CD8-positive, alpha-beta memory T cell (primary cell): ENCODE data around the gene ZBTB4. TPM values are rescaled to one million over a fixed set of nuclear protein-coding genes. Genes with fewer than 3 reads are reported as not detected.
"Not testable (repeated sequence)": the region's sequence is repeated elsewhere in the genome, so short reads cannot be mapped to it uniquely, and the experiment has no call there.

ENCODE experiments used
- CTCF ChIA-PET: fragments of 350-600 bp; sonication (Branson Sonifier 250); formaldehyde crosslinking; loops from one replicate; lab custom pipeline; 2021; ENCODE audit warnings: antibody characterized with exemption; lab: Charles Lee
- POLR2A ChIA-PET: fragments of 350-600 bp; sonication (Branson Sonifier 250); formaldehyde crosslinking; loops from one replicate; lab custom pipeline; 2021; ENCODE audit warnings: antibody characterized with exemption; lab: Charles Lee
- DNase-seq, 5 donors: peaks; one replicate each; pipeline versions ENCODE4 v3.0.0 to v3.0.0-alpha.2; 2020 to 2022; ENCODE audit warnings: mixed read lengths in 1 of 5
- H3K27ac ChIP-seq: one replicate; pipeline ENCODE4 v1.7.0; 2013; ENCODE audit warnings: low read depth, mild to moderate bottlenecking, low read length, moderate library complexity
- H3K27me3 ChIP-seq: 2 replicates; pipeline ENCODE4 v1.7.0; 2013; ENCODE audit warnings: low read length, mild to moderate bottlenecking; ENCODE audit not compliant: insufficient read depth, poor library complexity, severe bottlenecking
- H3K36me3 ChIP-seq: 2 replicates; pipeline ENCODE4 v1.7.0; 2013; ENCODE audit warnings: mild to moderate bottlenecking, low read length, moderate library complexity; ENCODE audit not compliant: insufficient read depth
- H3K4me1 ChIP-seq: 2 replicates; pipeline ENCODE4 v1.7.0; 2013; ENCODE audit warnings: mild to moderate bottlenecking, low read length, moderate library complexity; ENCODE audit not compliant: insufficient read depth
- H3K4me3 ChIP-seq: 2 replicates; pipeline ENCODE4 v1.7.0; 2013; ENCODE audit warnings: mild to moderate bottlenecking, low read length
- H3K9me3 ChIP-seq: 2 replicates; pipeline ENCODE4 v1.7.0; 2013; ENCODE audit warnings: mild to moderate bottlenecking, low read length
- H3K27ac Mint-ChIP-seq, 8 donors: one replicate each; pipeline ENCODE4 v1.8.0; 2020 to 2021; ENCODE audit warnings: mixed read lengths in 8 of 8, mild to moderate bottlenecking in 6 of 8, inconsistent platforms in 3 of 8, moderate library complexity in 3 of 8
- H3K27me3 Mint-ChIP-seq, 2 donors: one replicate each; pipeline ENCODE4 v1.8.0; 2020 to 2021; ENCODE audit warnings: mixed read lengths in 2 of 2, mild to moderate bottlenecking in 1 of 2, moderate library complexity in 1 of 2
- H3K36me3 Mint-ChIP-seq, 3 donors: one replicate each; pipeline ENCODE4 v1.8.0; 2020 to 2021; ENCODE audit warnings: mixed read lengths in 3 of 3, inconsistent platforms in 1 of 3, mild to moderate bottlenecking in 1 of 3
- H3K4me1 Mint-ChIP-seq, 3 donors: one replicate each; pipeline ENCODE4 v1.8.0; 2020 to 2021; ENCODE audit warnings: mixed read lengths in 3 of 3, inconsistent platforms in 1 of 3, mild to moderate bottlenecking in 1 of 3
- H3K4me3 Mint-ChIP-seq, 7 donors: one replicate each; pipeline ENCODE4 v1.8.0; 2020 to 2021; ENCODE audit warnings: mixed read lengths in 7 of 7, mild to moderate bottlenecking in 6 of 7, moderate library complexity in 4 of 7, inconsistent platforms in 2 of 7
- H3K9me3 Mint-ChIP-seq, 5 donors: one replicate each; pipeline ENCODE4 v1.8.0; 2020 to 2022; ENCODE audit warnings: mixed read lengths in 5 of 5, mild to moderate bottlenecking in 3 of 5, moderate library complexity in 2 of 5, inconsistent platforms in 1 of 5
- polyA plus RNA-seq: library from polyadenylated mRNA; unstranded; fragments of 300-500 nt; fragmentation: Illumina TruSeq; gene quantifications from one replicate; pipeline ENCODE4 v1.2.3, GENCODE V29; 2021
- total RNA-seq, 2 experiments: library from RNA; stranded (reverse); gene quantifications; one replicate each; pipeline ENCODE4 v1.2.3, GENCODE V29; 2021

Gene ZBTB4
- total and polyA plus RNA-seq, 3 experiments from 2014 or later: 22.8 to 24.1 (median 23.1) TPM

DNA sequence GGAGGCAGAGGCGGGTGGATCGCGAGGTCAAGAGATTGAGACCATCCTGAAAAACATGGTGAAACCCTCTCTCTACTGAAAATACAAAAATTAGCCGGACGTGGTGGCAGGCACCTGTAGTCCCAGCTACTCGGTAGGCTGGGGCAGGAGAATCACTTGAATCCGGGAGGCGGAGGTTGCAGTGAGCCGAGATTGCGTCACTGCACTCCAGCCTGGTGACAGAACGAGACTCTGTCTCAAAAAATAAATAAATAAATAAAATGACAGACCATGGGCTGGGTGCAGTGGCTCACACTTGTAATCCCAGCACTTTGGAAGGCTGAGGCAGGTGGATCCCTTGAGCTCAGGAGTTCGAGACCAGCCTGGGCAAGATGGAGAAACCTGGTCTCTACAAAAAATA lies 9.6 kb downstream of the ZBTB4 start:
- DNase-seq, H3K27me3 Mint-ChIP-seq, H3K36me3 ChIP-seq, H3K27ac ChIP-seq, H3K4me3 Mint-ChIP-seq, H3K4me1 ChIP-seq, POLR2A ChIA-PET, H3K4me3 ChIP-seq, H3K9me3 Mint-ChIP-seq, H3K9me3 ChIP-seq, H3K27me3 ChIP-seq: not testable (repeated sequence)
- peak overlapping the region in 1 of 8 donors; percentile 36 for H3K27ac Mint-ChIP-seq
- peaks cover 0 to 32% (median 0%) of the 10 kb centered on the region in 3 donors for H3K36me3 Mint-ChIP-seq
- peaks cover 10 to 56% (median 19%) of the 10 kb centered on the region in 3 donors for H3K4me1 Mint-ChIP-seq
- CTCF ChIA-PET: interaction anchor here (1.2 to 2.1 kb wide), 2 partner anchors 13 to 33 kb away, joined by 3 to 8 read pairs; no protein-coding TSS in a partner anchor

DNA sequence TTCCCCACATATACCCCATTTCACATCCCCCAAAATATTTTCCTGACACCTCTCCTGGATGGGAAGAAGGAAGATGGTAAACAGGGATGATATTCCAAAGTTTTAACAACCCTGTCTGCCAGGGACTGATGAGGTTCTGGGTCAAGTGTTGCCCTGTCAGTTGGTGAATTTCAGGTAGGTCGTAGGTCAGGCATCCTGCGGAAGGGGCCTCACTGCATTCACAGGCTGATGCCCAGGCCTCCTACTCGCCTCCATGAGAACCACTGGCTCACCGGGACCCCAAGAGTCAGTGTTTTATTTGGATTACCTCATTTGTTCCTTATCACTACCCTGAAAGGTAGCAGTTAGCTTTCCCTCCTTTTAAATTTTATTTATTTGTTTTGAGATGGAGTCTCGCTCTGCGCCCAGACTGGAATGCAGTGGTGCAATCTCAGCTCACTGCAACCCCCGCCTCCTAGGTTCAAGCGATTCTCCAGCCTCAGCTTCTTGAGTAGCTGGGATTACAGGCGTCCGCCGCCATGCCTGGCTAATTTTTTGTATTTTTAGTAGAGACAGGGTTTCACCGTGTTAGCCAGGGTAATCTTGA lies 10.5 kb downstream of the ZBTB4 start:
- H3K4me1 Mint-ChIP-seq: peaks cover 10 to 49% (median 19%) of the 10 kb centered on the region in 3 donors
- H3K27me3 Mint-ChIP-seq: no peaks in the 10 kb centered on the region
- H3K9me3 Mint-ChIP-seq: no peaks in the 10 kb centered on the region
- no peak overlapping the region for H3K4me3 Mint-ChIP-seq
- ChIA-PET POLR2A (no interaction called here), CTCF (interaction anchor here (1.0 to 1.9 kb wide), 2 partner anchors 10 to 32 kb away, joined by 3 to 4 read pairs; no protein-coding TSS in a partner anchor)
- H3K4me1 ChIP-seq: peaks cover 8% of the 10 kb centered on the region
- no peaks in the 10 kb centered on the region for H3K36me3 ChIP-seq
- H3K27ac ChIP-seq: no peak overlapping the region
- DNase-seq: no peak
- no peak overlapping the region for H3K4me3 ChIP-seq
- no peaks in the 10 kb centered on the region for H3K9me3 ChIP-seq
- H3K27ac Mint-ChIP-seq: no peak overlapping the region
- H3K36me3 Mint-ChIP-seq: peaks cover 0 to 35% (median 0%) of the 10 kb centered on the region in 3 donors
- H3K27me3 ChIP-seq: no peaks in the 10 kb centered on the region

DNA sequence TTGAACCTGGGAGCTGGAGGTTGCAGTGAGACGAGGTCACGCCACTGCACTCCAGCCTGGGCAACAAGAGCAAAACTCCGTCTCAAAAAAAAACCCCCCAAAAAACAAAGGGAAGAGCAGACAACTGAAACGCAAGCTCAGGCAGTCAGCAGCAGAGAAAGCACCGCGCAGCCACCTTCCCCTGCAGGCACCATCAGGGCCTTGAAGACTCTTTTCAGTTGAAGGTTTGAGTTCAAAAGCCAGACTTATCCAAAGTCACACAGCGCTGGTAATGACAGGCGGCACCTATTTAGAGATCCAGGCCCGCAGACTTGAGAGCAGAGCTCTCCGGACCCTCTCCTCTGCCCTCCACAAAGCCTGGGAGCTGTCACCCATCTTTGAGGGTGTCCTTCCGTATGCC lies 11.1 kb downstream of the ZBTB4 start:
- no peak for DNase-seq
- Mint-ChIP-seq H3K27ac (peak overlapping the region in 1 of 8 donors; percentile 66), H3K4me1 (peaks cover 10 to 43% (median 17%) of the 10 kb centered on the region in 3 donors), H3K27me3 (no peaks in the 10 kb centered on the region), H3K36me3 (peaks cover 0 to 41% (median 1%) of the 10 kb centered on the region in 3 donors), H3K9me3 (no peaks in the 10 kb centered on the region), H3K4me3 (no peak overlapping the region)
- H3K36me3 ChIP-seq: no peaks in the 10 kb centered on the region
- H3K27ac ChIP-seq: no peak overlapping the region
- H3K4me3 ChIP-seq: no peak overlapping the region
- H3K27me3 ChIP-seq: no peaks in the 10 kb centered on the region
- ChIA-PET POLR2A (interaction anchor here (1.5 kb wide), 1 partner anchor 9 kb away, joined by 3 read pairs; no protein-coding TSS in a partner anchor), CTCF (interaction anchor here (1.9 kb wide), 1 partner anchor 32 kb away, joined by 4 read pairs; no protein-coding TSS in a partner anchor)
- no peaks in the 10 kb centered on the region for H3K9me3 ChIP-seq
- peaks cover 8% of the 10 kb centered on the region for H3K4me1 ChIP-seq

DNA sequence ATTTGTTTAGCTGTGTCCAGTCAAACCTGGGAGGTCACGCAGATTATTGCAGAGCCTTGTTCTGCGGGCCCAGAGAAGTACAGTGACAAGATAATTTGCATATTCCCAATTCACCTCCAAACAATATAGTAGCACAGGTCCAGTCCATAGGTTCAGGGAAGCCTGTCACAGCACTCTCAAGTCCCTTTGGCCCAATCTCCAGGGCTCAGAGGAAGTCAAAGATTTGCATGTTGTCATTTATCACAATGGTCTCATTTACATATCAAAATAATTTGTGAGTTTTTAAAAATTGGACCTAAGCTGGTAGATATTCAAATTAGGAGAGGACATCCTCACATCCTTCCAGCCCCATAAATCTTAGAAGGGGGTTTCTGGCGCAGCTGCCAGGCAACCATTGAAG lies 11.9 kb downstream of the ZBTB4 start:
- Histone ChIP-seq H3K4me3 (no peak overlapping the region), H3K27ac (no peak overlapping the region), H3K36me3 (no peaks in the 10 kb centered on the region), H3K27me3 (no peaks in the 10 kb centered on the region), H3K9me3 (no peaks in the 10 kb centered on the region), H3K4me1 (peaks cover 8% of the 10 kb centered on the region)
- ChIA-PET POLR2A (interaction anchor here (0.6 to 1.5 kb wide), 2 partner anchors 10 to 15 kb away, joined by 3 read pairs; no protein-coding TSS in a partner anchor), CTCF (interaction anchor here (1.9 kb wide), 1 partner anchor 31 kb away, joined by 4 read pairs; no protein-coding TSS in a partner anchor)
- Mint-ChIP-seq H3K9me3 (no peaks in the 10 kb centered on the region), H3K4me3 (no peak overlapping the region), H3K36me3 (peaks cover 0 to 47% (median 1%) of the 10 kb centered on the region in 3 donors), H3K27me3 (no peaks in the 10 kb centered on the region), H3K27ac (peak overlapping the region in 2 of 8 donors; percentile 32 to 88), H3K4me1 (peaks cover 10 to 38% (median 17%) of the 10 kb centered on the region in 3 donors)
- DNase-seq: no peak

DNA sequence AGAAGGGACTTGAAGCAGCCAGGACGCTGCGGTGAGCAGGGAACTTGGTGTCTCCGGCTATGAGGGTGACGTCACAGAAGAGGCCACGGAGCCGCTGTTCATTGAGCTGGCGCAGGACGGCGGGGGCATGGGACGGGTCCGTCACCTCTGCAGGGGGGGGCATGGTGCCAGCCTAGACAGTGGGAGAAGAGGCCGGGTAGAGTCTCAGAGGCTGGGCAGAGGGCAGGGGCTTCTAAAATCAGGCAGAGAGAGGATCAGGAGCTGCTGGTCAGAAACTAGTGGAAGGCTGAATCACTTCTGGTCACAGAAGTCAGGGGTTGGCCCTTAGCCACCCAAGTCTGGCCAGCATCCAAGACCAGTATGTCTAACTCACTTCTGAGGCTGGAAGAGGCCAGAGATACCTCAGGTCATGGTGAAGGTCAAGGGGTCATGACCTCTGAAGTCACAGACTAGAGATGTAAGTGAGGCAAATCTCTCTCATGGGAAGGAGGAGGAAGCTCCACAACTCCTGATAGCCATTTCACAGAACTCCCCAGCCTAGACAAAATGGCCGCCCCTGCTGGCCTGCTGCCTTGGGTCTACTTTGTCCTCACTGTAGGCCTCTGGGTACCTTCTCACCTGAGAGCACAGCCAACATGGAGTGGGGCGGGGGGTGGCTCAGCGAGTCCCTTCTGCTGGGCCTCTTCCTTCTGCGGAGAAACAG lies 12.6 kb downstream of the ZBTB4 start:
- DNase-seq: no peak
- Mint-ChIP-seq H3K27me3 (no peaks in the 10 kb centered on the region), H3K36me3 (peaks cover 0 to 51% (median 1%) of the 10 kb centered on the region in 3 donors), H3K4me3 (no peak overlapping the region), H3K9me3 (no peaks in the 10 kb centered on the region), H3K4me1 (peaks cover 6 to 32% (median 14%) of the 10 kb centered on the region in 3 donors), H3K27ac (peak overlapping the region in 4 of 8 donors; percentile 23 to 88 (median 50))
- no peaks in the 10 kb centered on the region for H3K9me3 ChIP-seq
- H3K27ac ChIP-seq: no peak overlapping the region
- H3K27me3 ChIP-seq: no peaks in the 10 kb centered on the region
- peaks cover 6% of the 10 kb centered on the region for H3K4me1 ChIP-seq
- H3K4me3 ChIP-seq: no peak overlapping the region
- H3K36me3 ChIP-seq: no peaks in the 10 kb centered on the region
- ChIA-PET CTCF (interaction anchor here (0.5 to 0.8 kb wide), 2 partner anchors 30 to 124 kb away, joined by 3 read pairs; no protein-coding TSS in a partner anchor), POLR2A (interaction anchor here (0.6 to 1.5 kb wide), 3 partner anchors 10 to 18 kb away, joined by 3 read pairs; no protein-coding TSS in a partner anchor)

DNA sequence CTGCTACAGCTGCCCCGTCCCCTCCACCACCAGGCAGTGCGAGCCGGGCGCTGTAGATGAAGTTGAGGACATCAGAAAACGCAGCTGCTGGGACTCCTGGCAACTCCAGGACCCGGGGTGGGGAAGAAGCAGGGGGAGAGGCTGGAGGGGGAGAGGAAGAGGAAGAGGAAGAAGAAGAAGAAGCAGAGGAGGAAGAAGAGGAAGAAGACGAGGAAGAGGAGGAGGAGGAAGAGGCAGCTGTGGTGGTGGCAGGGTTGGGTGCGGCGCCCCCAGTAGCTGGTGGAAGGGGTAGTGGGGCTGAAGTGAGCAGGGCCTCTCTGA lies 13.2 kb downstream of the ZBTB4 start:
- H3K36me3 ChIP-seq: no peaks in the 10 kb centered on the region
- H3K27ac Mint-ChIP-seq: no peak overlapping the region
- H3K27me3 ChIP-seq: no peaks in the 10 kb centered on the region
- H3K4me1 Mint-ChIP-seq: peaks cover 1 to 27% (median 9%) of the 10 kb centered on the region in 3 donors
- peaks cover under 1% of the 10 kb centered on the region for H3K4me1 ChIP-seq
- peaks cover 0 to 54% (median 3%) of the 10 kb centered on the region in 3 donors for H3K36me3 Mint-ChIP-seq
- POLR2A ChIA-PET: interaction anchor here (0.8 kb wide), 1 partner anchor 18 kb away, joined by 3 read pairs; no protein-coding TSS in a partner anchor
- CTCF ChIA-PET: interaction anchor here (0.8 kb wide), 1 partner anchor 30 kb away, joined by 3 read pairs; no protein-coding TSS in a partner anchor
- no peak for DNase-seq
- H3K27me3 Mint-ChIP-seq: no peaks in the 10 kb centered on the region
- no peak overlapping the region for H3K4me3 ChIP-seq
- H3K9me3 ChIP-seq: no peaks in the 10 kb centered on the region
- no peak overlapping the region for H3K27ac ChIP-seq
- no peaks in the 10 kb centered on the region for H3K9me3 Mint-ChIP-seq
- no peak overlapping the region for H3K4me3 Mint-ChIP-seq

DNA sequence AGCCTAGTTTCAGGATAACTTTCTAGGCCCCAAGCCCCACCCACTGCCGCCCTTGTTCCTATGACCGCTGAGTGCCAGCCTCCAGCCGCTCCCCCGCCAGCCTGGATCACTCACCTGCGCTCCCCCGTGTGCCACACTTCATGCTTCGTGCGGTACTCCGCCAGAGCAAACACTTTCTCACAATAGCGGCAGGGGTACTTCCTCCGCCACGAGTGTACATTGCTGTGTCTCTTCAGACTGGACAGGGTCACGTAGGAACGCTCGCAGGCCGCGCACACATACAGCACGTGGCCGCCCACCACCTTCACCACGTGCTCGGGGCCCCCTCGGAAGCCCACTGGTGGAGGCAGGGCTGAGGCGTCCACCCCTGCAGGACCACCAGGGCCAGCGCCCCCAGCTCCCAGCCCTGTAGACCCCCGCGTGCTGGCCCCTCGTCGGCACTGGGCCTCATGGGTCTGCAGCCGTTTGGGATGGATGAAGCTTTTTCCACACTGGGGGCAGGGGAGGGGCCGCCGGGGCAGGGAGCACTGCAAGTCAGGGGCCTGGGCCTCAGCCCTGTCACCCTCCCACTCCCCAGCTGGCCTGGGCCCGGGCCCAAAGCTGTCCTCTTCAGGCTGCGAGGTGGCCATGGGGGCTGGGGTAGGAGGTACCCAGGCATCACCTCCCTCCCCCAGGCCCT lies 13.7 kb downstream of the ZBTB4 start:
- Histone ChIP-seq H3K4me1 (no peaks in the 10 kb centered on the region), H3K27me3 (no peaks in the 10 kb centered on the region), H3K27ac (no peak overlapping the region), H3K9me3 (no peaks in the 10 kb centered on the region), H3K4me3 (no peak overlapping the region), H3K36me3 (no peaks in the 10 kb centered on the region)
- no peaks in the 10 kb centered on the region for H3K27me3 Mint-ChIP-seq
- H3K9me3 Mint-ChIP-seq: no peaks in the 10 kb centered on the region
- H3K4me1 Mint-ChIP-seq: peaks cover 0 to 21% (median 6%) of the 10 kb centered on the region in 3 donors
- H3K27ac Mint-ChIP-seq: no peak overlapping the region
- ChIA-PET POLR2A (interaction anchor here (0.7 kb wide), 1 partner anchor 18 kb away, joined by 3 read pairs; the partner anchor contains the start of gene POLR2A), CTCF (interaction anchor here (0.8 kb wide), 1 partner anchor 29 kb away, joined by 3 read pairs; no protein-coding TSS in a partner anchor)
- peaks cover 0 to 58% (median 7%) of the 10 kb centered on the region in 3 donors for H3K36me3 Mint-ChIP-seq
- H3K4me3 Mint-ChIP-seq: no peak overlapping the region
- no peak for DNase-seq
